HepG2 (cell line): ENCODE data around the gene UNC5B.

Experiments used
- ARID2 ChIP-seq: sonication (generic); formaldehyde crosslinking; IDR thresholded peaks from 2 replicates; pipeline ENCODE4 v1.8.1; 2022; ENCODE audit warnings: mild to moderate bottlenecking, missing genetic modification reagents, borderline replicate concordance
- CTCF ChIP-seq: sonication (generic); formaldehyde crosslinking; IDR thresholded peaks from 2 replicates; pipeline ENCODE4 v1.5.0; 2020; ENCODE audit warnings: mild to moderate bottlenecking, missing genetic modification reagents, moderate library complexity
- IRF1 ChIP-seq: sonication (generic); formaldehyde crosslinking; IDR thresholded peaks from 2 replicates; pipeline ENCODE4 v1.4.0; 2020; ENCODE audit warnings: low read depth, mild to moderate bottlenecking, missing genetic modification reagents
- MAFF ChIP-seq: IDR thresholded peaks from 2 replicates; pipeline ENCODE4 v1.6.1; 2011; ENCODE audit warnings: low read depth, low read length, improper control_type of control experiment
- PCBP1 ChIP-seq: fragments of 200-400 bp; formaldehyde crosslinking; IDR thresholded peaks from 2 replicates; pipeline ENCODE4 v1.6.1; 2017; ENCODE audit warnings: mild to moderate bottlenecking, low read depth, low read length, borderline replicate concordance
- POLR2AphosphoS5 ChIP-seq: IDR thresholded peaks from 2 replicates; pipeline ENCODE4 v1.6.1; 2012; ENCODE audit warnings: low read depth, low read length
- PPARG ChIP-seq: conservative IDR thresholded peaks from 2 replicates; pipeline ENCODE4 v1.6.1; 2016; ENCODE audit warnings: missing biosample characterization, missing genetic modification reagents
- XRCC5 ChIP-seq: fragments of 200-400 bp; formaldehyde crosslinking; optimal IDR thresholded peaks from 2 replicates; pipeline ENCODE3; 2017; ENCODE audit warnings: mild to moderate bottlenecking, low read length
- ZNF280B ChIP-seq: sonication (generic); formaldehyde crosslinking; IDR thresholded peaks from 2 replicates; pipeline ENCODE4 v1.5.0; 2020; ENCODE audit warnings: missing genetic modification reagents, mild to moderate bottlenecking, borderline replicate concordance

GRCh38 chr10:71176661-71177060, 35.7 kb upstream of the UNC5B start:
- TF ChIP-seq POLR2AphosphoS5 (no peak), ARID2 (CRISPR knock-in tag) (no peak), PPARG (CRISPR knock-in tag) (no peak), XRCC5 (no peak), ZNF280B (CRISPR knock-in tag) (no peak), PCBP1 (no peak), CTCF (CRISPR knock-in tag) (no peak), MAFF (no peak), IRF1 (CRISPR knock-in tag) (no peak)
